HG03565 (cell line): ENCODE data around the gene PDCL2.
A peak's percentile ranks its signal among the peaks of the same experiment; 100 is the strongest.
"Not testable (repeated sequence)": the region's sequence is repeated elsewhere in the genome, so short reads cannot be mapped to it uniquely, and the experiment has no call there.

Experiments used
- ATAC-seq: cut with Tn5 transposase; IDR thresholded peaks from one replicate; pipeline ENCODE4 v1.9.1; 2021; ENCODE audit warnings: mild to moderate bottlenecking, moderate library complexity; ENCODE audit not compliant: unreplicated experiment

Gene PDCL2

GRCh38 chr4:55598641-55599040 is 6.6 kb upstream of the PDCL2 start:
- no peak for ATAC-seq

GRCh38 chr4:55588160-55588559 is 3.9 kb downstream of the PDCL2 start:
- ATAC-seq: no peak

GRCh38 chr4:55582773-55583172 is 9.3 kb downstream of the PDCL2 start:
- ATAC-seq: not testable (repeated sequence)

- no peak for ATAC-seq
Observed at GRCh38 chr4:55578341-55579010, 13.6 kb downstream of the PDCL2 start.

- no peak for ATAC-seq
Observed at GRCh38 chr4:55575513-55575912, 16.5 kb downstream of the PDCL2 start.

- ATAC-seq: no peak
Observed at GRCh38 chr4:55574252-55574651, 17.8 kb downstream of the PDCL2 start.

GRCh38 chr4:55571806-55572205 is 20.2 kb downstream of the PDCL2 start:
- ATAC-seq: no peak

- peak; percentile 70 for ATAC-seq
Observed at GRCh38 chr4:55568905-55569504, 23.0 kb downstream of the PDCL2 start.

GRCh38 chr4:55561889-55562288 is 30.2 kb downstream of the PDCL2 start:
- ATAC-seq: peak; percentile 100

- ATAC-seq: no peak
Observed at GRCh38 chr4:55560096-55560495, 31.9 kb downstream of the PDCL2 start.

- ATAC-seq: no peak
Observed at GRCh38 chr4:55554453-55555030, 37.5 kb downstream of the PDCL2 start.

- ATAC-seq: peak; percentile 59
Observed at GRCh38 chr4:55553441-55554201, 38.4 kb downstream of the PDCL2 start.

GRCh38 chr4:55551964-55552363 is 40.1 kb downstream of the PDCL2 start:
- ATAC-seq: not testable (repeated sequence)

GRCh38 chr4:55549888-55550287 is 42.2 kb downstream of the PDCL2 start:
- no peak for ATAC-seq

- ATAC-seq: no peak
Observed at GRCh38 chr4:55547918-55548317, 44.1 kb downstream of the PDCL2 start.

- ATAC-seq: no peak
Observed at GRCh38 chr4:55547466-55547770, 44.6 kb downstream of the PDCL2 start.

- peak; percentile 67 for ATAC-seq
Observed at GRCh38 chr4:55546756-55547465, 45.1 kb downstream of the PDCL2 start, which contains the start of gene CLOCK. Gene CLOCK, minus strand, starts transcription at chr4:55546909. Its CDS starts 64,124 bp downstream, at chr4:55482785.

- no peak for ATAC-seq
Observed at GRCh38 chr4:55546506-55546755, 45.6 kb downstream of the PDCL2 start.

- peak; percentile 29 for ATAC-seq
Observed at GRCh38 chr4:55545641-55546505, 46.2 kb downstream of the PDCL2 start.

- ATAC-seq: no peak
Observed at GRCh38 chr4:55545151-55545550, 46.9 kb downstream of the PDCL2 start.
